Measurements from ENCODE around the gene CNTNAP5.

CNTNAP5 gene

GRCh38 chr2:124560592-124561112 lies 535.6 kb downstream of the CNTNAP5 start:
- no peak overlapping the region for H3K4me3 ChIP-seq (ENCODE audit: low read depth, low read length)
- DNase-seq (ENCODE audit: low read depth) = no peak
- no peak for TF ChIP-seq CTCF (IDR thresholded peaks at IDR 0.05; ENCODE audit: control insufficient read depth, extremely low read depth, insufficient read depth)

- DNase-seq (ENCODE audit: low read depth) = no peak
- H3K4me3 ChIP-seq (ENCODE audit: low read depth, low read length) = no peak overlapping the region
- TF ChIP-seq CTCF (IDR thresholded peaks at IDR 0.05; ENCODE audit: control insufficient read depth, extremely low read depth, insufficient read depth) = no peak
Measured at GRCh38 chr2:124561486-124561885, 536.4 kb downstream of the CNTNAP5 start.

GRCh38 chr2:124563426-124563825 lies 538.3 kb downstream of the CNTNAP5 start:
- peak; percentile 20; the same call in 1 of the 2 replicates for TF ChIP-seq CTCF (IDR thresholded peaks at IDR 0.05; ENCODE audit: control insufficient read depth, extremely low read depth, insufficient read depth)
- DNase-seq (ENCODE audit: low read depth) = no peak
- no peak overlapping the region for H3K4me3 ChIP-seq (ENCODE audit: low read depth, low read length)

- no peak overlapping the region for H3K4me3 ChIP-seq (ENCODE audit: low read depth, low read length)
- DNase-seq (ENCODE audit: low read depth) = peak; percentile 63
- TF ChIP-seq CTCF (IDR thresholded peaks at IDR 0.05; ENCODE audit: control insufficient read depth, extremely low read depth, insufficient read depth) = no peak
Measured at GRCh38 chr2:124566518-124566970, 541.5 kb downstream of the CNTNAP5 start.

GRCh38 chr2:124570872-124571271 lies 545.8 kb downstream of the CNTNAP5 start:
- H3K4me3 ChIP-seq (ENCODE audit: low read depth, low read length) = no peak overlapping the region
- TF ChIP-seq CTCF (IDR thresholded peaks at IDR 0.05; ENCODE audit: control insufficient read depth, extremely low read depth, insufficient read depth) = no peak
- no peak for DNase-seq (ENCODE audit: low read depth)

GRCh38 chr2:124571836-124572235 lies 546.7 kb downstream of the CNTNAP5 start:
- no peak for DNase-seq (ENCODE audit: low read depth)
- TF ChIP-seq CTCF (IDR thresholded peaks at IDR 0.05; ENCODE audit: control insufficient read depth, extremely low read depth, insufficient read depth) = no peak
- H3K4me3 ChIP-seq (ENCODE audit: low read depth, low read length) = no peak overlapping the region

- H3K4me3 ChIP-seq (ENCODE audit: low read depth, low read length) = no peak overlapping the region
- DNase-seq (ENCODE audit: low read depth) = no peak
- TF ChIP-seq CTCF (IDR thresholded peaks at IDR 0.05; ENCODE audit: control insufficient read depth, extremely low read depth, insufficient read depth) = no peak
Measured at GRCh38 chr2:124572934-124573634, 548.0 kb downstream of the CNTNAP5 start.
